ENCODE measurements around the gene ACACA. TPM values are rescaled to one million over a fixed set of nuclear protein-coding genes. Genes with fewer than 3 reads are reported as not detected.

The ACACA gene
- total and polyA plus RNA-seq, 2 experiments from 2014 or later: 59.6 to 164 TPM

DNA sequence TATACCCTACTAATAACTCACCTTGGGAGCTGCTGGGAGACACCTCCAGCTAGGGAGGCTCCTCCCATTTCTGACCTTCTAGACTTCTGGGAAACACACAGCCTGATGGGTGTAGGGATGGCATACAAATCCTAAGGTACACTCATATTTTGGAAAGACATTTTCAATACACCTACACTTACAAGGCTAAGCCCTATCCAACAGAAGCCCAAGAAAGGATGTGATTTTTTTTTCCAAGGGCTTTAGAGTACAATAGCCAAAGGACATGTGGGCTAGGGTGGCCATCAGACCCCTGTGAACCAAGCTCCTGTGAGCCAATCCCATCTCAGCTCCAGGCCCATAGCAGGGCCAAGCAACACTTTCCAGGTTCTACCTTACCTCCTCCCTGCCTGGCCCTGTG is 313.9 kb downstream of the ACACA start (continued):
- TF ChIP-seq, protein P1, sequence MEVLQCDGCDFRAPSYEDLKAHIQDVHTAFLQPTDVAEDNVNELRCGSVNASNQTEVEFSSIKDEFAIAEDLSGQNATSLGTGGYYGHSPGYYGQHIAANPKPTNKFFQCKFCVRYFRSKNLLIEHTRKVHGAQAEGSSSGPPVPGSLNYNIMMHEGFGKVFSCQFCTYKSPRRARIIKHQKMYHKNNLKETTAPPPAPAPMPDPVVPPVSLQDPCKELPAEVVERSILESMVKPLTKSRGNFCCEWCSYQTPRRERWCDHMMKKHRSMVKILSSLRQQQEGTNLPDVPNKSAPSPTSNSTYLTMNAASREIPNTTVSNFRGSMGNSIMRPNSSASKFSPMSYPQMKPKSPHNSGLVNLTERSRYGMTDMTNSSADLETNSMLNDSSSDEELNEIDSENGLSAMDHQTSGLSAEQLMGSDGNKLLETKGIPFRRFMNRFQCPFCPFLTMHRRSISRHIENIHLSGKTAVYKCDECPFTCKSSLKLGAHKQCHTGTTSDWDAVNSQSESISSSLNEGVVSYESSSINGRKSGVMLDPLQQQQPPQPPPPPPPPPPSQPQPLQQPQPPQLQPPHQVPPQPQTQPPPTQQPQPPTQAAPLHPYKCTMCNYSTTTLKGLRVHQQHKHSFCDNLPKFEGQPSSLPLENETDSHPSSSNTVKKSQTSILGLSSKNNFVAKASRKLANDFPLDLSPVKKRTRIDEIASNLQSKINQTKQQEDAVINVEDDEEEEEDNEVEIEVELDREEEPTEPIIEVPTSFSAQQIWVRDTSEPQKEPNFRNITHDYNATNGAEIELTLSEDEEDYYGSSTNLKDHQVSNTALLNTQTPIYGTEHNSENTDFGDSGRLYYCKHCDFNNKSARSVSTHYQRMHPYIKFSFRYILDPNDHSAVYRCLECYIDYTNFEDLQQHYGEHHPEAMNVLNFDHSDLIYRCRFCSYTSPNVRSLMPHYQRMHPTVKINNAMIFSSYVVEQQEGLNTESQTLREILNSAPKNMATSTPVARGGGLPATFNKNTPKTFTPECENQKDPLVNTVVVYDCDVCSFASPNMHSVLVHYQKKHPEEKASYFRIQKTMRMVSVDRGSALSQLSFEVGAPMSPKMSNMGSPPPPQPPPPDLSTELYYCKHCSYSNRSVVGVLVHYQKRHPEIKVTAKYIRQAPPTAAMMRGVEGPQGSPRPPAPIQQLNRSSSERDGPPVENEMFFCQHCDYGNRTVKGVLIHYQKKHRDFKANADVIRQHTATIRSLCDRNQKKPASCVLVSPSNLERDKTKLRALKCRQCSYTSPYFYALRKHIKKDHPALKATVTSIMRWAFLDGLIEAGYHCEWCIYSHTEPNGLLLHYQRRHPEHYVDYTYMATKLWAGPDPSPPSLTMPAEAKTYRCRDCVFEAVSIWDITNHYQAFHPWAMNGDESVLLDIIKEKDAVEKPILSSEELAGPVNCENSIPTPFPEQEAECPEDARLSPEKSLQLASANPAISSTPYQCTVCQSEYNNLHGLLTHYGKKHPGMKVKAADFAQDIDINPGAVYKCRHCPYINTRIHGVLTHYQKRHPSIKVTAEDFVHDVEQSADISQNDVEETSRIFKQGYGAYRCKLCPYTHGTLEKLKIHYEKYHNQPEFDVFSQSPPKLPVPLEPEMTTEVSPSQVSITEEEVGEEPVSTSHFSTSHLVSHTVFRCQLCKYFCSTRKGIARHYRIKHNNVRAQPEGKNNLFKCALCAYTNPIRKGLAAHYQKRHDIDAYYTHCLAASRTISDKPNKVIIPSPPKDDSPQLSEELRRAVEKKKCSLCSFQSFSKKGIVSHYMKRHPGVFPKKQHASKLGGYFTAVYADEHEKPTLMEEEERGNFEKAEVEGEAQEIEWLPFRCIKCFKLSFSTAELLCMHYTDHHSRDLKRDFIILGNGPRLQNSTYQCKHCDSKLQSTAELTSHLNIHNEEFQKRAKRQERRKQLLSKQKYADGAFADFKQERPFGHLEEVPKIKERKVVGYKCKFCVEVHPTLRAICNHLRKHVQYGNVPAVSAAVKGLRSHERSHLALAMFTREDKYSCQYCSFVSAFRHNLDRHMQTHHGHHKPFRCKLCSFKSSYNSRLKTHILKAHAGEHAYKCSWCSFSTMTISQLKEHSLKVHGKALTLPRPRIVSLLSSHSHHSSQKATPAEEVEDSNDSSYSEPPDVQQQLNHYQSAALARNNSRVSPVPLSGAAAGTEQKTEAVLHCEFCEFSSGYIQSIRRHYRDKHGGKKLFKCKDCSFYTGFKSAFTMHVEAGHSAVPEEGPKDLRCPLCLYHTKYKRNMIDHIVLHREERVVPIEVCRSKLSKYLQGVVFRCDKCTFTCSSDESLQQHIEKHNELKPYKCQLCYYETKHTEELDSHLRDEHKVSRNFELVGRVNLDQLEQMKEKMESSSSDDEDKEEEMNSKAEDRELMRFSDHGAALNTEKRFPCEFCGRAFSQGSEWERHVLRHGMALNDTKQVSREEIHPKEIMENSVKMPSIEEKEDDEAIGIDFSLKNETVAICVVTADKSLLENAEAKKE (CRISPR knock-in tag; IDR thresholded peaks at IDR 0.05): no peak
- TF ChIP-seq ZNF331 (CRISPR knock-in tag; IDR thresholded peaks at IDR 0.05; ENCODE audit: low read depth) (no peak), JUNB (IDR thresholded peaks at IDR 0.05; ENCODE audit: unreplicated experiment) (no peak), EZH2phosphoT487 (IDR thresholded peaks at IDR 0.05; ENCODE audit: unreplicated experiment) (no peak), ZNF114 (CRISPR knock-in tag; IDR thresholded peaks at IDR 0.05) (no peak), EZH2 (IDR thresholded peaks at IDR 0.05; ENCODE audit: low read depth, unreplicated experiment) (no peak), POLR2AphosphoS5 (IDR thresholded peaks at IDR 0.05; ENCODE audit: low read depth) (no peak)

DNA sequence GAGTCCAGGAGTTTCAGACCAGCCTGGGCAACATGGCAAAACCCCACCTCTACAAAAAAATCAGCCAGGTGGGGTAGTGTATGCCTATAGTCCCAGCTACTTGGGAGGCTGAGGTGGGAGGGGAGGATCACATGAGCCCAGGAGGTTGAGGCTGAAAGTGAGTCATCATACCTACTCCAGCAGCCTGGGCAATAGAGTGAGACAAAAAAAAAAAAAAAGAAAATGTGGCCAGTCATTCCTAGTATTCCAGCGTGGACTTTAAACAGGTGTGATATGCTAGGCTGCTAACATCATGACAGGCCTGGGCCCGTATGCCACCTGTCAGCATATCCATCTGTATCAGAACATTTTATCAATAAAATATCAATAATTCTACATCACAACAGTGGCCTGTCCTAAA is 314.6 kb downstream of the ACACA start:
- Histone ChIP-seq H4K20me1 (replicated peaks; ENCODE audit: insufficient read depth) (no peaks in the 10 kb centered on the region; the same call in 1 of the 2 replicates), H3K4me2 (no peak overlapping the region), H3K36me3 (ENCODE audit: insufficient read depth) (peaks cover 42% of the 10 kb centered on the region), H2AFZ (no peak overlapping the region), H3K27me3 (ENCODE audit: insufficient read depth) (no peaks in the 10 kb centered on the region), H3K79me2 (replicated peaks; ENCODE audit: insufficient read depth) (no peaks in the 10 kb centered on the region), H3K27ac (ENCODE audit: low read depth) (0 out of 2 replicates have a peak overlapping the region, but pooled peaks have one; percentile 52), H3F3A (replicated peaks; ENCODE audit: low read depth) (peaks cover 3% of the 10 kb centered on the region), H3K4me3 (no peak overlapping the region), H3K4me1 (ENCODE audit: insufficient read depth) (no peaks in the 10 kb centered on the region), H3K9me2 (ENCODE audit: insufficient read depth) (no peaks in the 10 kb centered on the region)
- H3K4me3 Mint-ChIP-seq: no peak overlapping the region
- H3K27me3 Mint-ChIP-seq (ENCODE audit: insufficient read depth, low read depth, poor library complexity): no peaks in the 10 kb centered on the region
- no peak overlapping the region for H3K27ac Mint-ChIP-seq
- no peaks in the 10 kb centered on the region for H3K9me3 Mint-ChIP-seq
- H3K4me1 Mint-ChIP-seq: peaks cover 7% of the 10 kb centered on the region; the same call in 1 of the 3 replicates
- H3K36me3 Mint-ChIP-seq (ENCODE audit: low read depth): peaks cover 53% of the 10 kb centered on the region
- DNase-seq (ENCODE audit: low spot score) (no peak), ATAC-seq (no peak)
- TF ChIP-seq, protein P2, sequence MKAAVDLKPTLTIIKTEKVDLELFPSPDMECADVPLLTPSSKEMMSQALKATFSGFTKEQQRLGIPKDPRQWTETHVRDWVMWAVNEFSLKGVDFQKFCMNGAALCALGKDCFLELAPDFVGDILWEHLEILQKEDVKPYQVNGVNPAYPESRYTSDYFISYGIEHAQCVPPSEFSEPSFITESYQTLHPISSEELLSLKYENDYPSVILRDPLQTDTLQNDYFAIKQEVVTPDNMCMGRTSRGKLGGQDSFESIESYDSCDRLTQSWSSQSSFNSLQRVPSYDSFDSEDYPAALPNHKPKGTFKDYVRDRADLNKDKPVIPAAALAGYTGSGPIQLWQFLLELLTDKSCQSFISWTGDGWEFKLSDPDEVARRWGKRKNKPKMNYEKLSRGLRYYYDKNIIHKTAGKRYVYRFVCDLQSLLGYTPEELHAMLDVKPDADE (IDR thresholded peaks at IDR 0.05): no peak
- TF ChIP-seq, protein P3, sequence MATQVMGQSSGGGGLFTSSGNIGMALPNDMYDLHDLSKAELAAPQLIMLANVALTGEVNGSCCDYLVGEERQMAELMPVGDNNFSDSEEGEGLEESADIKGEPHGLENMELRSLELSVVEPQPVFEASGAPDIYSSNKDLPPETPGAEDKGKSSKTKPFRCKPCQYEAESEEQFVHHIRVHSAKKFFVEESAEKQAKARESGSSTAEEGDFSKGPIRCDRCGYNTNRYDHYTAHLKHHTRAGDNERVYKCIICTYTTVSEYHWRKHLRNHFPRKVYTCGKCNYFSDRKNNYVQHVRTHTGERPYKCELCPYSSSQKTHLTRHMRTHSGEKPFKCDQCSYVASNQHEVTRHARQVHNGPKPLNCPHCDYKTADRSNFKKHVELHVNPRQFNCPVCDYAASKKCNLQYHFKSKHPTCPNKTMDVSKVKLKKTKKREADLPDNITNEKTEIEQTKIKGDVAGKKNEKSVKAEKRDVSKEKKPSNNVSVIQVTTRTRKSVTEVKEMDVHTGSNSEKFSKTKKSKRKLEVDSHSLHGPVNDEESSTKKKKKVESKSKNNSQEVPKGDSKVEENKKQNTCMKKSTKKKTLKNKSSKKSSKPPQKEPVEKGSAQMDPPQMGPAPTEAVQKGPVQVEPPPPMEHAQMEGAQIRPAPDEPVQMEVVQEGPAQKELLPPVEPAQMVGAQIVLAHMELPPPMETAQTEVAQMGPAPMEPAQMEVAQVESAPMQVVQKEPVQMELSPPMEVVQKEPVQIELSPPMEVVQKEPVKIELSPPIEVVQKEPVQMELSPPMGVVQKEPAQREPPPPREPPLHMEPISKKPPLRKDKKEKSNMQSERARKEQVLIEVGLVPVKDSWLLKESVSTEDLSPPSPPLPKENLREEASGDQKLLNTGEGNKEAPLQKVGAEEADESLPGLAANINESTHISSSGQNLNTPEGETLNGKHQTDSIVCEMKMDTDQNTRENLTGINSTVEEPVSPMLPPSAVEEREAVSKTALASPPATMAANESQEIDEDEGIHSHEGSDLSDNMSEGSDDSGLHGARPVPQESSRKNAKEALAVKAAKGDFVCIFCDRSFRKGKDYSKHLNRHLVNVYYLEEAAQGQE (IDR thresholded peaks at IDR 0.05; ENCODE audit: unreplicated experiment): no peak
- no peak for TF ChIP-seq STAT1 (IDR thresholded peaks at IDR 0.05; ENCODE audit: unreplicated experiment)
- TF ChIP-seq ZNF331 (CRISPR knock-in tag; IDR thresholded peaks at IDR 0.05; ENCODE audit: low read depth): no peak
- TF ChIP-seq EZH2phosphoT487 (IDR thresholded peaks at IDR 0.05; ENCODE audit: unreplicated experiment): no peak
- TF ChIP-seq EZH2 (IDR thresholded peaks at IDR 0.05; ENCODE audit: low read depth, unreplicated experiment): no peak
- no peak for TF ChIP-seq JUNB (IDR thresholded peaks at IDR 0.05; ENCODE audit: unreplicated experiment)
- TF ChIP-seq ZNF114 (CRISPR knock-in tag; IDR thresholded peaks at IDR 0.05): no peak
- TF ChIP-seq POLR2AphosphoS5 (IDR thresholded peaks at IDR 0.05; ENCODE audit: low read depth): no peak
- TF ChIP-seq, protein P4, sequence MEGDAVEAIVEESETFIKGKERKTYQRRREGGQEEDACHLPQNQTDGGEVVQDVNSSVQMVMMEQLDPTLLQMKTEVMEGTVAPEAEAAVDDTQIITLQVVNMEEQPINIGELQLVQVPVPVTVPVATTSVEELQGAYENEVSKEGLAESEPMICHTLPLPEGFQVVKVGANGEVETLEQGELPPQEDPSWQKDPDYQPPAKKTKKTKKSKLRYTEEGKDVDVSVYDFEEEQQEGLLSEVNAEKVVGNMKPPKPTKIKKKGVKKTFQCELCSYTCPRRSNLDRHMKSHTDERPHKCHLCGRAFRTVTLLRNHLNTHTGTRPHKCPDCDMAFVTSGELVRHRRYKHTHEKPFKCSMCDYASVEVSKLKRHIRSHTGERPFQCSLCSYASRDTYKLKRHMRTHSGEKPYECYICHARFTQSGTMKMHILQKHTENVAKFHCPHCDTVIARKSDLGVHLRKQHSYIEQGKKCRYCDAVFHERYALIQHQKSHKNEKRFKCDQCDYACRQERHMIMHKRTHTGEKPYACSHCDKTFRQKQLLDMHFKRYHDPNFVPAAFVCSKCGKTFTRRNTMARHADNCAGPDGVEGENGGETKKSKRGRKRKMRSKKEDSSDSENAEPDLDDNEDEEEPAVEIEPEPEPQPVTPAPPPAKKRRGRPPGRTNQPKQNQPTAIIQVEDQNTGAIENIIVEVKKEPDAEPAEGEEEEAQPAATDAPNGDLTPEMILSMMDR (conservative IDR thresholded peaks at IDR 0.05; ENCODE audit: low read depth in 2 of 2): no peak

Data from GM23338 (cell line).